Measurements from ENCODE around the gene PGBD5. TPM values are rescaled to one million over a fixed set of nuclear protein-coding genes. Genes with fewer than 3 reads are reported as not detected.

PGBD5 gene
- total RNA-seq, 2 experiments from 2014 or later = not detected

- TF ChIP-seq, protein P1, sequence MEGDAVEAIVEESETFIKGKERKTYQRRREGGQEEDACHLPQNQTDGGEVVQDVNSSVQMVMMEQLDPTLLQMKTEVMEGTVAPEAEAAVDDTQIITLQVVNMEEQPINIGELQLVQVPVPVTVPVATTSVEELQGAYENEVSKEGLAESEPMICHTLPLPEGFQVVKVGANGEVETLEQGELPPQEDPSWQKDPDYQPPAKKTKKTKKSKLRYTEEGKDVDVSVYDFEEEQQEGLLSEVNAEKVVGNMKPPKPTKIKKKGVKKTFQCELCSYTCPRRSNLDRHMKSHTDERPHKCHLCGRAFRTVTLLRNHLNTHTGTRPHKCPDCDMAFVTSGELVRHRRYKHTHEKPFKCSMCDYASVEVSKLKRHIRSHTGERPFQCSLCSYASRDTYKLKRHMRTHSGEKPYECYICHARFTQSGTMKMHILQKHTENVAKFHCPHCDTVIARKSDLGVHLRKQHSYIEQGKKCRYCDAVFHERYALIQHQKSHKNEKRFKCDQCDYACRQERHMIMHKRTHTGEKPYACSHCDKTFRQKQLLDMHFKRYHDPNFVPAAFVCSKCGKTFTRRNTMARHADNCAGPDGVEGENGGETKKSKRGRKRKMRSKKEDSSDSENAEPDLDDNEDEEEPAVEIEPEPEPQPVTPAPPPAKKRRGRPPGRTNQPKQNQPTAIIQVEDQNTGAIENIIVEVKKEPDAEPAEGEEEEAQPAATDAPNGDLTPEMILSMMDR (conservative IDR thresholded peaks at IDR 0.05; ENCODE audit: low read length) = no peak
- TF ChIP-seq EZH2phosphoT487 (IDR thresholded peaks at IDR 0.05; ENCODE audit: borderline replicate concordance, low read depth, low read length) = no peak
- BruUV-seq (replicated peaks) = no TSS peak
- Histone ChIP-seq H3K9me3 (ENCODE audit: low read length) (peaks cover 10% of the 10 kb centered on the region; the same call in 1 of the 2 replicates), H3K9me2 (ENCODE audit: insufficient read depth, low read length) (no peaks in the 10 kb centered on the region), H3K4me1 (ENCODE audit: insufficient read depth, low read length, poor library complexity, severe bottlenecking) (no peaks in the 10 kb centered on the region), H3K4me3 (ENCODE audit: low read depth, low read length, poor library complexity, severe bottlenecking) (no peak overlapping the region), H4K20me1 (ENCODE audit: insufficient read depth, low read length) (no peaks in the 10 kb centered on the region), H3K36me3 (ENCODE audit: insufficient read depth, low read length) (no peaks in the 10 kb centered on the region), H3K4me2 (ENCODE audit: low read length) (no peak overlapping the region), H3K79me2 (ENCODE audit: insufficient read depth, low read depth, low read length) (no peaks in the 10 kb centered on the region), H3K27ac (ENCODE audit: low read depth, low read length, poor library complexity, severe bottlenecking) (no peak overlapping the region), H2AFZ (ENCODE audit: low read length) (no peak overlapping the region)
- POLR2A ChIA-PET = no interaction called here
- DNase-seq (ENCODE audit: low spot score) = no peak
- intact Hi-C loops (cut with micrococcal nuclease; ENCODE audit: unreplicated experiment) = no loop called here
- CTCF ChIA-PET (ENCODE audit: unreplicated experiment) = interaction anchor here (0.6 kb wide), 1 partner anchor 10 kb away, joined by 4 read pairs; no protein-coding TSS in a partner anchor
Measured at GRCh38 chr1:230379462-230379861, 46.7 kb downstream of the PGBD5 start.

GRCh38 chr1:230377851-230378250, 48.3 kb downstream of the PGBD5 start:
- H3K9me2 ChIP-seq (ENCODE audit: insufficient read depth, low read length) = no peaks in the 10 kb centered on the region
- no peak for DNase-seq (ENCODE audit: low spot score)
- ChIA-PET POLR2A (no interaction called here), CTCF (ENCODE audit: unreplicated experiment) (no interaction called here)
- H3K27ac ChIP-seq (ENCODE audit: low read depth, low read length, poor library complexity, severe bottlenecking) = no peak overlapping the region
- intact Hi-C loops (cut with micrococcal nuclease; ENCODE audit: unreplicated experiment) = no loop called here
- peaks cover 10% of the 10 kb centered on the region; the same call in 1 of the 2 replicates for H3K9me3 ChIP-seq (ENCODE audit: low read length)
- no peak overlapping the region for H3K4me3 ChIP-seq (ENCODE audit: low read depth, low read length, poor library complexity, severe bottlenecking)
- H3K36me3 ChIP-seq (ENCODE audit: insufficient read depth, low read length) = no peaks in the 10 kb centered on the region
- H3K4me2 ChIP-seq (ENCODE audit: low read length) = no peak overlapping the region
- no peak for TF ChIP-seq EZH2phosphoT487 (IDR thresholded peaks at IDR 0.05; ENCODE audit: borderline replicate concordance, low read depth, low read length)
- TF ChIP-seq, protein P1 (conservative IDR thresholded peaks at IDR 0.05; ENCODE audit: low read length) = no peak
- no peaks in the 10 kb centered on the region for H3K79me2 ChIP-seq (ENCODE audit: insufficient read depth, low read depth, low read length)
- no peaks in the 10 kb centered on the region for H3K4me1 ChIP-seq (ENCODE audit: insufficient read depth, low read length, poor library complexity, severe bottlenecking)
- no peaks in the 10 kb centered on the region for H4K20me1 ChIP-seq (ENCODE audit: insufficient read depth, low read length)
- no TSS peak for BruUV-seq (replicated peaks)
- no peak overlapping the region for H2AFZ ChIP-seq (ENCODE audit: low read length)

DNA sequence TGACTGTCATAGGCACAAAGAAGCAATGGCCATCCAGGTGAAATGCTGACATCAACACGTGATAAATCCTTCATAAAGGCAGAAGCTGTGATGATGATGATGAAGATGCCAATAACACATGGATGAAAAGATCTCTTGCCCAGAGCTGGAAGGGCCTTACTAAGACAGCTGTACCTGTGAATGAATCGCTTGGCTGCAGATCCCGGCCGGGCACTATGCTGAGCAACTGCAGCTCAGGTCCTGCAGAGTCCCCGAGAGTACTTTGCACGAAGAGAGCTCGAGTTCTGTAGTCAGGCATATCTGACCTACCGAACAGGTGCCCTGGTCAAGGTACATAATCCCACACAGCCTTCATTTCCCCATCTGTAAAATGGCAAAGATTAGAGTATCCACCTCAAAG, 48.8 kb downstream of the PGBD5 start:
- CTCF ChIA-PET (ENCODE audit: unreplicated experiment) = no interaction called here
- no TSS peak for BruUV-seq (replicated peaks)
- no peak overlapping the region for H3K27ac ChIP-seq (ENCODE audit: low read depth, low read length, poor library complexity, severe bottlenecking)
- POLR2A ChIA-PET = interaction anchor here (0.5 kb wide), 1 partner anchor 17 kb away, joined by 3 read pairs; no protein-coding TSS in a partner anchor
- DNase-seq (ENCODE audit: low spot score) = no peak
- H3K4me2 ChIP-seq (ENCODE audit: low read length) = no peak overlapping the region
- no peaks in the 10 kb centered on the region for H3K9me2 ChIP-seq (ENCODE audit: insufficient read depth, low read length)
- no peaks in the 10 kb centered on the region for H4K20me1 ChIP-seq (ENCODE audit: insufficient read depth, low read length)
- TF ChIP-seq EZH2phosphoT487 (IDR thresholded peaks at IDR 0.05; ENCODE audit: borderline replicate concordance, low read depth, low read length) = no peak
- TF ChIP-seq, protein P1 (conservative IDR thresholded peaks at IDR 0.05; ENCODE audit: low read length) = no peak
- H3K4me3 ChIP-seq (ENCODE audit: low read depth, low read length, poor library complexity, severe bottlenecking) = no peak overlapping the region
- H3K9me3 ChIP-seq (ENCODE audit: low read length) = peaks cover 10% of the 10 kb centered on the region; the same call in 1 of the 2 replicates
- no peaks in the 10 kb centered on the region for H3K79me2 ChIP-seq (ENCODE audit: insufficient read depth, low read depth, low read length)
- no peaks in the 10 kb centered on the region for H3K36me3 ChIP-seq (ENCODE audit: insufficient read depth, low read length)
- intact Hi-C loops (cut with micrococcal nuclease; ENCODE audit: unreplicated experiment) = no loop called here
- no peaks in the 10 kb centered on the region for H3K4me1 ChIP-seq (ENCODE audit: insufficient read depth, low read length, poor library complexity, severe bottlenecking)
- no peak overlapping the region for H2AFZ ChIP-seq (ENCODE audit: low read length)

All from OCI-LY7 (cell line).